ENCODE data around the gene IKZF3. TPM values are rescaled to one million over a fixed set of nuclear protein-coding genes. Genes with fewer than 3 reads are reported as not detected.

Gene IKZF3
- 0.81 to 1.0 TPM (median 0.87 TPM) in 3 replicates for total RNA-seq (2021)
- percentile 26 among the genes with signal in this experiment for Bru-seq, nascent RNA
- long read RNA-seq, experiment 1, result 0 reads
- long read RNA-seq, experiment 2, result 0 reads
- long read RNA-seq, experiment 3, result 0 reads

DNA sequence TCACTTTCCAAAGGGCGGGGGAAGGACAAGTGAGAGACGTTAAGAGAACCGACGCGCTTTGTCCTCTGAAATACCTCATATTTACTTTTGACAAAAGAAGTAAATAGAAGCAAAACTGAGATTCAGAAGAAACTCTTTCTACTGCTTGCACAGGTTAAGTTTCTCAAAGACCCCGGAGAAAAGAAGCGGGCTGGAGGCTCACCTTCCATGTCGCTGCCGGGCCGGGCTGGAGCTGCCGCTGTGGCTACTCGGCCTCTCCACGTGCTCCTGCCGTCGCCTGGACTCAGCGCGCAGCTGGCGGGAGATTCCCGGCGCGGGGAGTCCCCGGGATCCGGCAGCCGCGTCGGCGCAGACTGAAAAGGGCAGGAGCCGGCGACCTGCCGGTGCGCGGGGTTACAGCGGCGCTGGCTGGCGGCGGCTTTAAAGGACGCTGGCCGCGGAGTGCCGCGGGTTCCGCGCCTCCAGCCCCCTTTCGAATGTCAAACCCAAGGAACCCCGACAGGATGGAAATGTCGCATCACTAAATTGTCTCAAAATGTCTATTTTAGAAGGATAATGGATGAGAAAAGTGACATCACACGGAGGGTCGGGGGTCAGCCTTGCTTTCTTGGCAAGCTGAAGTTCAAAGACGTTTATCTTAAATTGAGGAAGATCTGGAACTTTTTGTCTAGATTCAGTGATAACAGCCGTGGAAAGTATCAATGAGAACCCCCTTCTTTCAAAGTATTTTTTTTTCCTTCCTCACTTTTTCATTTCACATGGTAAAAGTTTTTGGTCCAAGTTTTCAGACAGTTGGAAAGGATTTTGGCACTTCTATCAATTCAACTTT, at the start of gene IKZF3:
TSS of gene IKZF3 (minus strand) at position 395 of the 829 bp plus-strand sequence. CDS start at position 209, 186 bp downstream.
- CTCF ChIA-PET, result interaction anchor here (0.6 to 1.8 kb wide), 4 partner anchors 29 to 603 kb away, joined by 3 to 6 read pairs (median 4); no protein-coding TSS in a partner anchor
- H3K36me3 Mint-ChIP-seq, result peaks cover 3% of the 10 kb centered on the region; the same call in 1 of the 2 replicates
- TF ChIP-seq ZNF317 (CRISPR knock-in tag; IDR thresholded peaks at IDR 0.05; ENCODE audit: borderline replicate concordance, low read depth) (peak; percentile 75), ESRRA (CRISPR knock-in tag; IDR thresholded peaks at IDR 0.05; ENCODE audit: borderline replicate concordance) (peak; percentile 95), FOXJ3 (CRISPR knock-in tag; IDR thresholded peaks at IDR 0.05; ENCODE audit: borderline replicate concordance) (peak; percentile 86; the same call in 1 of the 2 replicates), NR2C2 (CRISPR knock-in tag; IDR thresholded peaks at IDR 0.05) (peak; percentile 82), ELF4 (CRISPR knock-in tag; IDR thresholded peaks at IDR 0.05; ENCODE audit: low read depth) (peak; percentile 94), ETV6 (CRISPR knock-in tag; IDR thresholded peaks at IDR 0.05) (peak; percentile 98), NR3C1 (CRISPR knock-in tag; conservative IDR thresholded peaks at IDR 0.05; ENCODE audit: low read depth) (no peak), PRRX2 (CRISPR knock-in tag; IDR thresholded peaks at IDR 0.05) (no peak), ZNF263 (CRISPR knock-in tag; IDR thresholded peaks at IDR 0.05; ENCODE audit: low read depth) (peak; percentile 73)
- TF ChIP-seq, protein P1, sequence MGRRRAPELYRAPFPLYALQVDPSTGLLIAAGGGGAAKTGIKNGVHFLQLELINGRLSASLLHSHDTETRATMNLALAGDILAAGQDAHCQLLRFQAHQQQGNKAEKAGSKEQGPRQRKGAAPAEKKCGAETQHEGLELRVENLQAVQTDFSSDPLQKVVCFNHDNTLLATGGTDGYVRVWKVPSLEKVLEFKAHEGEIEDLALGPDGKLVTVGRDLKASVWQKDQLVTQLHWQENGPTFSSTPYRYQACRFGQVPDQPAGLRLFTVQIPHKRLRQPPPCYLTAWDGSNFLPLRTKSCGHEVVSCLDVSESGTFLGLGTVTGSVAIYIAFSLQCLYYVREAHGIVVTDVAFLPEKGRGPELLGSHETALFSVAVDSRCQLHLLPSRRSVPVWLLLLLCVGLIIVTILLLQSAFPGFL (CRISPR knock-in tag; IDR thresholded peaks at IDR 0.05; ENCODE audit: borderline replicate concordance), result peak; percentile 91; the same call in 1 of the 2 replicates
- TF ChIP-seq, protein P2, sequence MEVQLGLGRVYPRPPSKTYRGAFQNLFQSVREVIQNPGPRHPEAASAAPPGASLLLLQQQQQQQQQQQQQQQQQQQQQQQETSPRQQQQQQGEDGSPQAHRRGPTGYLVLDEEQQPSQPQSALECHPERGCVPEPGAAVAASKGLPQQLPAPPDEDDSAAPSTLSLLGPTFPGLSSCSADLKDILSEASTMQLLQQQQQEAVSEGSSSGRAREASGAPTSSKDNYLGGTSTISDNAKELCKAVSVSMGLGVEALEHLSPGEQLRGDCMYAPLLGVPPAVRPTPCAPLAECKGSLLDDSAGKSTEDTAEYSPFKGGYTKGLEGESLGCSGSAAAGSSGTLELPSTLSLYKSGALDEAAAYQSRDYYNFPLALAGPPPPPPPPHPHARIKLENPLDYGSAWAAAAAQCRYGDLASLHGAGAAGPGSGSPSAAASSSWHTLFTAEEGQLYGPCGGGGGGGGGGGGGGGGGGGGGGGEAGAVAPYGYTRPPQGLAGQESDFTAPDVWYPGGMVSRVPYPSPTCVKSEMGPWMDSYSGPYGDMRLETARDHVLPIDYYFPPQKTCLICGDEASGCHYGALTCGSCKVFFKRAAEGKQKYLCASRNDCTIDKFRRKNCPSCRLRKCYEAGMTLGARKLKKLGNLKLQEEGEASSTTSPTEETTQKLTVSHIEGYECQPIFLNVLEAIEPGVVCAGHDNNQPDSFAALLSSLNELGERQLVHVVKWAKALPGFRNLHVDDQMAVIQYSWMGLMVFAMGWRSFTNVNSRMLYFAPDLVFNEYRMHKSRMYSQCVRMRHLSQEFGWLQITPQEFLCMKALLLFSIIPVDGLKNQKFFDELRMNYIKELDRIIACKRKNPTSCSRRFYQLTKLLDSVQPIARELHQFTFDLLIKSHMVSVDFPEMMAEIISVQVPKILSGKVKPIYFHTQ (CRISPR knock-in tag; IDR thresholded peaks at IDR 0.05), result no peak
- TF ChIP-seq, protein P3, sequence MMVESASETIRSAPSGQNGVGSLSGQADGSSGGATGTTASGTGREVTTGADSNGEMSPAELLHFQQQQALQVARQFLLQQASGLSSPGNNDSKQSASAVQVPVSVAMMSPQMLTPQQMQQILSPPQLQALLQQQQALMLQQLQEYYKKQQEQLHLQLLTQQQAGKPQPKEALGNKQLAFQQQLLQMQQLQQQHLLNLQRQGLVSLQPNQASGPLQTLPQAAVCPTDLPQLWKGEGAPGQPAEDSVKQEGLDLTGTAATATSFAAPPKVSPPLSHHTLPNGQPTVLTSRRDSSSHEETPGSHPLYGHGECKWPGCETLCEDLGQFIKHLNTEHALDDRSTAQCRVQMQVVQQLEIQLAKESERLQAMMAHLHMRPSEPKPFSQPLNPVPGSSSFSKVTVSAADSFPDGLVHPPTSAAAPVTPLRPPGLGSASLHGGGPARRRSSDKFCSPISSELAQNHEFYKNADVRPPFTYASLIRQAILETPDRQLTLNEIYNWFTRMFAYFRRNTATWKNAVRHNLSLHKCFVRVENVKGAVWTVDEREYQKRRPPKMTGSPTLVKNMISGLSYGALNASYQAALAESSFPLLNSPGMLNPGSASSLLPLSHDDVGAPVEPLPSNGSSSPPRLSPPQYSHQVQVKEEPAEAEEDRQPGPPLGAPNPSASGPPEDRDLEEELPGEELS (CRISPR knock-in tag; IDR thresholded peaks at IDR 0.05), result peak; percentile 98
- TF ChIP-seq, protein P4, sequence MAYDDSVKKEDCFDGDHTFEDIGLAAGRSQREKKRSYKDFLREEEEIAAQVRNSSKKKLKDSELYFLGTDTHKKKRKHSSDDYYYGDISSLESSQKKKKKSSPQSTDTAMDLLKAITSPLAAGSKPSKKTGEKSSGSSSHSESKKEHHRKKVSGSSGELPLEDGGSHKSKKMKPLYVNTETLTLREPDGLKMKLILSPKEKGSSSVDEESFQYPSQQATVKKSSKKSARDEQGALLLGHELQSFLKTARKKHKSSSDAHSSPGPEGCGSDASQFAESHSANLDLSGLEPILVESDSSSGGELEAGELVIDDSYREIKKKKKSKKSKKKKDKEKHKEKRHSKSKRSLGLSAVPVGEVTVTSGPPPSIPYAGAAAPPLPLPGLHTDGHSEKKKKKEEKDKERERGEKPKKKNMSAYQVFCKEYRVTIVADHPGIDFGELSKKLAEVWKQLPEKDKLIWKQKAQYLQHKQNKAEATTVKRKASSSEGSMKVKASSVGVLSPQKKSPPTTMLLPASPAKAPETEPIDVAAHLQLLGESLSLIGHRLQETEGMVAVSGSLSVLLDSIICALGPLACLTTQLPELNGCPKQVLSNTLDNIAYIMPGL (CRISPR knock-in tag; IDR thresholded peaks at IDR 0.05), result peak; percentile 96
- TF ChIP-seq, protein P5, sequence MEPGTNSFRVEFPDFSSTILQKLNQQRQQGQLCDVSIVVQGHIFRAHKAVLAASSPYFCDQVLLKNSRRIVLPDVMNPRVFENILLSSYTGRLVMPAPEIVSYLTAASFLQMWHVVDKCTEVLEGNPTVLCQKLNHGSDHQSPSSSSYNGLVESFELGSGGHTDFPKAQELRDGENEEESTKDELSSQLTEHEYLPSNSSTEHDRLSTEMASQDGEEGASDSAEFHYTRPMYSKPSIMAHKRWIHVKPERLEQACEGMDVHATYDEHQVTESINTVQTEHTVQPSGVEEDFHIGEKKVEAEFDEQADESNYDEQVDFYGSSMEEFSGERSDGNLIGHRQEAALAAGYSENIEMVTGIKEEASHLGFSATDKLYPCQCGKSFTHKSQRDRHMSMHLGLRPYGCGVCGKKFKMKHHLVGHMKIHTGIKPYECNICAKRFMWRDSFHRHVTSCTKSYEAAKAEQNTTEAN (CRISPR knock-in tag; IDR thresholded peaks at IDR 0.05), result peak; percentile 91
- TF ChIP-seq, protein P6, sequence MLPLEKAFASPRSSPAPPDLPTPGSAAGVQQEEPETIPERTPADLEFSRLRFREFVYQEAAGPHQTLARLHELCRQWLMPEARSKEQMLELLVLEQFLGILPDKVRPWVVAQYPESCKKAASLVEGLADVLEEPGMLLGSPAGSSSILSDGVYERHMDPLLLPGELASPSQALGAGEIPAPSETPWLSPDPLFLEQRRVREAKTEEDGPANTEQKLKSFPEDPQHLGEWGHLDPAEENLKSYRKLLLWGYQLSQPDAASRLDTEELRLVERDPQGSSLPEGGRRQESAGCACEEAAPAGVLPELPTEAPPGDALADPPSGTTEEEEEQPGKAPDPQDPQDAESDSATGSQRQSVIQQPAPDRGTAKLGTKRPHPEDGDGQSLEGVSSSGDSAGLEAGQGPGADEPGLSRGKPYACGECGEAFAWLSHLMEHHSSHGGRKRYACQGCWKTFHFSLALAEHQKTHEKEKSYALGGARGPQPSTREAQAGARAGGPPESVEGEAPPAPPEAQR (CRISPR knock-in tag; IDR thresholded peaks at IDR 0.05), result no peak
- TF ChIP-seq, protein P7, sequence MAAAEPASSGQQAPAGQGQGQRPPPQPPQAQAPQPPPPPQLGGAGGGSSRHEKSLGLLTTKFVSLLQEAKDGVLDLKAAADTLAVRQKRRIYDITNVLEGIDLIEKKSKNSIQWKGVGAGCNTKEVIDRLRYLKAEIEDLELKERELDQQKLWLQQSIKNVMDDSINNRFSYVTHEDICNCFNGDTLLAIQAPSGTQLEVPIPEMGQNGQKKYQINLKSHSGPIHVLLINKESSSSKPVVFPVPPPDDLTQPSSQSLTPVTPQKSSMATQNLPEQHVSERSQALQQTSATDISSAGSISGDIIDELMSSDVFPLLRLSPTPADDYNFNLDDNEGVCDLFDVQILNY (CRISPR knock-in tag; IDR thresholded peaks at IDR 0.05), result peak; percentile 99
- TF ChIP-seq, protein P8, sequence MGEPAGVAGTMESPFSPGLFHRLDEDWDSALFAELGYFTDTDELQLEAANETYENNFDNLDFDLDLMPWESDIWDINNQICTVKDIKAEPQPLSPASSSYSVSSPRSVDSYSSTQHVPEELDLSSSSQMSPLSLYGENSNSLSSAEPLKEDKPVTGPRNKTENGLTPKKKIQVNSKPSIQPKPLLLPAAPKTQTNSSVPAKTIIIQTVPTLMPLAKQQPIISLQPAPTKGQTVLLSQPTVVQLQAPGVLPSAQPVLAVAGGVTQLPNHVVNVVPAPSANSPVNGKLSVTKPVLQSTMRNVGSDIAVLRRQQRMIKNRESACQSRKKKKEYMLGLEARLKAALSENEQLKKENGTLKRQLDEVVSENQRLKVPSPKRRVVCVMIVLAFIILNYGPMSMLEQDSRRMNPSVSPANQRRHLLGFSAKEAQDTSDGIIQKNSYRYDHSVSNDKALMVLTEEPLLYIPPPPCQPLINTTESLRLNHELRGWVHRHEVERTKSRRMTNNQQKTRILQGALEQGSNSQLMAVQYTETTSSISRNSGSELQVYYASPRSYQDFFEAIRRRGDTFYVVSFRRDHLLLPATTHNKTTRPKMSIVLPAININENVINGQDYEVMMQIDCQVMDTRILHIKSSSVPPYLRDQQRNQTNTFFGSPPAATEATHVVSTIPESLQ (CRISPR knock-in tag; IDR thresholded peaks at IDR 0.05), result 0 out of 2 replicates have a peak, but pooled peaks have one; percentile 45
- TF ChIP-seq, protein P9, sequence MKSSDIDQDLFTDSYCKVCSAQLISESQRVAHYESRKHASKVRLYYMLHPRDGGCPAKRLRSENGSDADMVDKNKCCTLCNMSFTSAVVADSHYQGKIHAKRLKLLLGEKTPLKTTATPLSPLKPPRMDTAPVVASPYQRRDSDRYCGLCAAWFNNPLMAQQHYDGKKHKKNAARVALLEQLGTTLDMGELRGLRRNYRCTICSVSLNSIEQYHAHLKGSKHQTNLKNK (CRISPR knock-in tag; IDR thresholded peaks at IDR 0.05), result no peak
- TF ChIP-seq, protein P10, sequence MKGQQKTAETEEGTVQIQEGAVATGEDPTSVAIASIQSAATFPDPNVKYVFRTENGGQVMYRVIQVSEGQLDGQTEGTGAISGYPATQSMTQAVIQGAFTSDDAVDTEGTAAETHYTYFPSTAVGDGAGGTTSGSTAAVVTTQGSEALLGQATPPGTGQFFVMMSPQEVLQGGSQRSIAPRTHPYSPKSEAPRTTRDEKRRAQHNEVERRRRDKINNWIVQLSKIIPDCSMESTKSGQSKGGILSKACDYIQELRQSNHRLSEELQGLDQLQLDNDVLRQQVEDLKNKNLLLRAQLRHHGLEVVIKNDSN (CRISPR knock-in tag; IDR thresholded peaks at IDR 0.05), result peak; percentile 82

More for the DNA sequence above, at the start of gene IKZF3:
- H3K4me1 Mint-ChIP-seq, result peaks cover 9% of the 10 kb centered on the region
- no peak within 1 kb of the TSS for H3K27ac Mint-ChIP-seq
- H3K9me3 Mint-ChIP-seq, result no peaks in the 10 kb centered on the region
- peak within 1 kb of the TSS; percentile 54 for H3K4me3 Mint-ChIP-seq
- DNase-seq (ENCODE audit: low spot score) (peak; percentile 85), ATAC-seq (peak; percentile 94)
- POLR2A ChIA-PET, result interaction anchor here (0.5 kb wide), 1 partner anchor 183 kb away, joined by 3 read pairs; no protein-coding TSS in a partner anchor
- peaks cover 81% of the 10 kb centered on the region for H3K27me3 Mint-ChIP-seq (ENCODE audit: low read depth)
